GM12878 (cell line): ENCODE data around the gene NPAS2. TPM values are rescaled to one million over a fixed set of nuclear protein-coding genes. Genes with fewer than 3 reads are reported as not detected.

Experiments
- ATAC-seq: fragments of 200-7000 bp; cut with Tn5 transposase; 3 replicates; pipeline ENCODE4 v1.9.1; 2020; ENCODE audit warnings: mild to moderate bottlenecking, moderate library complexity
- BruUV-seq: library from RNA; stranded (reverse); fragments of 400-500 nt; replicated peaks from 2 replicates; lab custom pipeline; 2021; lab: Mats Ljungman, UMichigan
- CTCF ChIA-PET: fragments of 300-600 bp; sonication (Branson Sonifier 250); formaldehyde crosslinking; extraction: SDS; loops from one replicate; lab custom pipeline; 2021; ENCODE audit warnings: inconsistent platforms; lab: Yijun Ruan, JAX
- POLR2A ChIA-PET: fragments of 350-600 bp; formaldehyde crosslinking; extraction: SDS; loops from one replicate; lab custom pipeline; 2021; ENCODE audit warnings: inconsistent platforms; lab: Charles Lee
- RAD21 ChIA-PET: fragments of 300-600 bp; sonication (Branson Sonifier 250); formaldehyde crosslinking; loops from one replicate; lab custom pipeline; 2023; ENCODE audit warnings: antibody characterized with exemption; ENCODE audit not compliant: unreplicated experiment; lab: Charles Lee
- SMC1A ChIA-PET: fragments of 300-600 bp; sonication (Branson Sonifier 250); formaldehyde crosslinking; loops from one replicate; lab custom pipeline; 2023; ENCODE audit not compliant: unreplicated experiment, uncharacterized antibody; lab: Charles Lee
- DNase-seq: peaks from one replicate; pipeline ENCODE4 v3.0.0-alpha.2; 2011; ENCODE audit warnings: low read depth, low spot score
- FAIRE-seq: peaks from 3 replicates; lab custom pipeline; 2011; peaks lifted over from hg19 to GRCh38; lab: Jason Lieb, UNC
- H2AFZ ChIP-seq: 2 replicates; pipeline ENCODE4 v1.6.0; 2011; ENCODE audit warnings: low read depth, low read length, control low read depth; ENCODE audit not compliant: control insufficient read depth
- H3K27ac ChIP-seq: 2 replicates; pipeline ENCODE4 v1.5.1; 2011; ENCODE audit warnings: control low read depth; ENCODE audit not compliant: control insufficient read depth, insufficient read depth
- H3K27me3 ChIP-seq, 2 experiments: replicated peaks in 1 of 2; 2 replicates each; pipeline versions ENCODE4 v1.6.0 to v1.6.1; 2011; ENCODE audit warnings: low read length in 1 of 2; ENCODE audit not compliant: control insufficient read depth in 2 of 2, insufficient read depth in 2 of 2
- H3K36me3 ChIP-seq, 2 experiments: 2 replicates each; pipeline ENCODE4 v1.5.1; 2011; ENCODE audit warnings: low read length in 1 of 2; ENCODE audit not compliant: control insufficient read depth in 2 of 2, insufficient read depth in 2 of 2
- H3K4me1 ChIP-seq: 2 replicates; pipeline ENCODE4 v1.6.1; 2011; ENCODE audit warnings: mild to moderate bottlenecking, low read length, moderate library complexity, mixed read lengths; ENCODE audit not compliant: control insufficient read depth, insufficient read depth
- H3K4me2 ChIP-seq: 2 replicates; pipeline ENCODE4 v1.6.0; 2011; ENCODE audit warnings: control low read depth; ENCODE audit not compliant: control insufficient read depth, insufficient read depth
- H3K4me3 ChIP-seq: fragments of 200-600 bp; sonication (generic); 2 replicates; pipeline ENCODE4 v1.5.1; 2016
- H3K79me2 ChIP-seq: 2 replicates; pipeline ENCODE4 v1.6.0; 2011; ENCODE audit warnings: low read length; ENCODE audit not compliant: control insufficient read depth, insufficient read depth
- H3K9ac ChIP-seq: 2 replicates; pipeline ENCODE4 v1.8.0; 2011; ENCODE audit warnings: low read length, control low read depth, mixed read lengths; ENCODE audit not compliant: control insufficient read depth, insufficient read depth
- H3K9me3 ChIP-seq: replicated peaks from 3 replicates; pipeline ENCODE4 v1.5.1; 2011; ENCODE audit warnings: mild to moderate bottlenecking, low read length; ENCODE audit not compliant: control insufficient read depth, insufficient read depth
- H4K20me1 ChIP-seq: 2 replicates; pipeline ENCODE4 v1.6.0; 2011; ENCODE audit not compliant: control insufficient read depth, insufficient read depth
- BMI1 ChIP-seq: fragments of 450-650 bp; IDR thresholded peaks from 2 replicates; pipeline ENCODE4 v1.6.1; 2016; ENCODE audit warnings: mild to moderate bottlenecking, moderate library complexity, borderline replicate concordance
- KDM1A ChIP-seq: fragments of 200-600 bp; sonication (generic); IDR thresholded peaks from 2 replicates; pipeline ENCODE4 v1.6.1; 2016; ENCODE audit warnings: borderline replicate concordance
- LARP7 ChIP-seq: fragments of 450-650 bp; IDR thresholded peaks from 2 replicates; pipeline ENCODE4 v1.6.1; 2017; ENCODE audit warnings: mild to moderate bottlenecking
- NFXL1 ChIP-seq: fragments of 450-650 bp; IDR thresholded peaks from 2 replicates; pipeline ENCODE4 v1.6.1; 2017; ENCODE audit warnings: antibody characterized with exemption, mild to moderate bottlenecking, borderline replicate concordance
- NR2C1 ChIP-seq: fragments of 450-650 bp; IDR thresholded peaks from 2 replicates; pipeline ENCODE4 v1.6.1; 2017; ENCODE audit warnings: antibody characterized with exemption, mild to moderate bottlenecking, moderate library complexity
- PBX3 ChIP-seq: IDR thresholded peaks from 2 replicates; pipeline ENCODE4 v1.6.1; 2011; ENCODE audit warnings: mild to moderate bottlenecking, low read depth, low read length, moderate library complexity; ENCODE audit not compliant: insufficient replicate concordance
- RAD21 ChIP-seq: IDR thresholded peaks from 2 replicates; pipeline ENCODE4 v1.6.1; 2011; ENCODE audit warnings: mild to moderate bottlenecking, low read depth, low read length, moderate library complexity; ENCODE audit not compliant: insufficient read depth
- SPI1 ChIP-seq: IDR thresholded peaks from 2 replicates; pipeline ENCODE4 v1.6.1; 2011; ENCODE audit warnings: low read depth, mild to moderate bottlenecking, low read length, moderate library complexity, borderline replicate concordance; ENCODE audit not compliant: insufficient read depth
- WGBS: methylation state at CpG from one replicate; pipeline ENCODE4 v1.1.6; 2016; ENCODE audit warnings: low lambda C conversion rate; ENCODE audit not compliant: insufficient replicate concordance, insufficient coverage; ENCODE audit errors: missing lambda C conversion rate; 5-methylcytosine and 5-hydroxymethylcytosine counted together
- in situ Hi-C: fragments of 300-500 bp; cut with MboI; formaldehyde crosslinking; loops from 9 replicates; pipeline ENCODE4 v1.14.3; 2018; ENCODE audit warnings: mixed read lengths
- intact Hi-C: fragments of 100-400 bp; cut with micrococcal nuclease; formaldehyde crosslinking; loops from one replicate; pipeline ENCODE4 v1.14.2; 2022; ENCODE audit not compliant: unreplicated experiment
- polyA plus RNA-seq, 11 experiments: library from polyadenylated mRNA; depleted of rRNA in 4 of 11; unstranded in 6 of 11; stranded (reverse) in 5 of 11; fragments of >200 nt; fragmentation: Nextera tagmentation in 4 of 11; fragmentation: Illumina TruSeq in 1 of 11; extraction: Ambion mirVana in 4 of 11; extraction: Trizol in 1 of 11; gene quantifications; 1 replicate in 1 of 11; 2 replicates in 10 of 11; pipeline versions ENCODE4 v1.2.1 to v1.2.3, GENCODE V29; 2011 to 2016; ENCODE audit warnings: inconsistent platforms in 2 of 11, missing spikeins in 2 of 11, low read depth in 1 of 11
- total RNA-seq, 4 experiments: library from RNA; depleted of rRNA in 3 of 4; stranded (reverse); fragments of >200 nt in 3 of 4; fragmentation: Illumina TruSeq in 1 of 4; extraction: Trizol in 1 of 4; gene quantifications; 2 replicates each; pipeline versions ENCODE4 v1.2.1 to v1.2.3, GENCODE V29; 2013 to 2021

NPAS2 gene
- total and polyA plus RNA-seq, 10 of the 15 experiments (the other 5 are each of a cell fraction or from before 2014, with no cell fraction given), result 0.08 TPM; not detected in 9

- in situ Hi-C loops (no loop called here), intact Hi-C loops (no loop called here)
- Histone ChIP-seq H2AFZ (no peak overlapping the region), H3K79me2 (no peaks in the 10 kb centered on the region), H3K9ac (no peak overlapping the region), H3K27me3 (no peaks in the 10 kb centered on the region; a peak in 1 of 4 replicates), H3K4me3 (no peak overlapping the region), H3K27ac (no peak overlapping the region), H3K9me3 (no peaks in the 10 kb centered on the region), H3K36me3 (no peaks in the 10 kb centered on the region), H3K4me1 (peaks cover 3% of the 10 kb centered on the region; the same call in 1 of the 2 replicates), H3K4me2 (no peak overlapping the region), H4K20me1 (no peaks in the 10 kb centered on the region)
- FAIRE-seq, result no peak
- RAD21 ChIA-PET, result no interaction called here
- ATAC-seq, result no peak
- 58% methylated on average over 3 of the region's 3 CpGs for WGBS
- POLR2A ChIA-PET, result no interaction called here
- TF ChIP-seq PBX3 (no peak), NR2C1 (no peak), KDM1A (no peak), LARP7 (no peak), RAD21 (no peak)
- no peak for DNase-seq
- BruUV-seq, result no TSS peak
- CTCF ChIA-PET, result interaction anchor here (1.4 kb wide), 1 partner anchor 11 kb away, joined by 4 read pairs; no protein-coding TSS in a partner anchor
- SMC1A ChIA-PET, result no interaction called here
These were observed 68.7 kb downstream of the NPAS2 start for GRCh38 chr2:100888601-100889000.

DNA sequence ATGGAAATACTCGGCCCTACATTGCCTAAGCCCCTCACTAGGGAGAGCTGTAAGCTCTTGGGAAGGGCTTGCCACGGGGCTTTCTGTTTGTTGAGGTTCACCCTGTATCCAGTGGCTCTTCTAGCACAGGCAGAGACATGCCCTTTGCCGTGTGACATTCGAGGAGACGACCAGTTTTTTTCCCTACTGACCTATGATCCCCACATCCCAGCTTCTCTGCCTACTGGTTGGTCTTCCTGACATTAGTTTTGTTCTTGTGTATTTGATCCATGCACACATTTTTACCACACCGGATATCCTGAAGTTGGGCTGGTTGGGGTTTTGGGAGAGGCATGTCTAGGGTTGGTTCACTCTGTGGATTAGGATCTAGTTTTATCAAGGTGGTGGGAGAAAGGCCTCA lies 69.3 kb downstream of the NPAS2 start:
- no TSS peak for BruUV-seq
- FAIRE-seq, result no peak
- H3K4me2 ChIP-seq, result no peak overlapping the region
- TF ChIP-seq BMI1, result no peak
- TF ChIP-seq NFXL1, result no peak
- no peak for TF ChIP-seq SPI1
- 46% methylated on average over 6 of the region's 6 CpGs for WGBS
- ChIA-PET CTCF (interaction anchor here (1.4 kb wide), 1 partner anchor 12 kb away, joined by 4 read pairs; no protein-coding TSS in a partner anchor), RAD21 (no interaction called here), SMC1A (no interaction called here), POLR2A (no interaction called here)
- in situ Hi-C loops, result no loop called here
- DNase-seq, result no peak
- H3K79me2 ChIP-seq, result no peaks in the 10 kb centered on the region
- H2AFZ ChIP-seq, result no peak overlapping the region; the same call in 1 of the 2 replicates
- no peaks in the 10 kb centered on the region for H3K4me1 ChIP-seq
- H3K27me3 ChIP-seq, result no peaks in the 10 kb centered on the region; a peak in 1 of 4 replicates
- no peak for ATAC-seq
- H3K36me3 ChIP-seq, result no peaks in the 10 kb centered on the region
- no peak overlapping the region for H3K4me3 ChIP-seq
- H3K27ac ChIP-seq, result no peak overlapping the region
- intact Hi-C loops, result no loop called here
- no peak overlapping the region for H3K9ac ChIP-seq
- H3K9me3 ChIP-seq, result no peaks in the 10 kb centered on the region
- no peaks in the 10 kb centered on the region for H4K20me1 ChIP-seq
